Stimulated activated CD4-positive, alpha-beta T cell treated with anti-CD3 and anti-CD28 coated beads, Interleukin-4, amount 100 ng/mL, for 1 hour (primary cell): Measurements from ENCODE around the gene SPIN1.

Source experiments
- DNase-seq: peaks from one replicate; pipeline ENCODE4 v3.0.0-alpha.2; 2020

Gene SPIN1

DNA sequence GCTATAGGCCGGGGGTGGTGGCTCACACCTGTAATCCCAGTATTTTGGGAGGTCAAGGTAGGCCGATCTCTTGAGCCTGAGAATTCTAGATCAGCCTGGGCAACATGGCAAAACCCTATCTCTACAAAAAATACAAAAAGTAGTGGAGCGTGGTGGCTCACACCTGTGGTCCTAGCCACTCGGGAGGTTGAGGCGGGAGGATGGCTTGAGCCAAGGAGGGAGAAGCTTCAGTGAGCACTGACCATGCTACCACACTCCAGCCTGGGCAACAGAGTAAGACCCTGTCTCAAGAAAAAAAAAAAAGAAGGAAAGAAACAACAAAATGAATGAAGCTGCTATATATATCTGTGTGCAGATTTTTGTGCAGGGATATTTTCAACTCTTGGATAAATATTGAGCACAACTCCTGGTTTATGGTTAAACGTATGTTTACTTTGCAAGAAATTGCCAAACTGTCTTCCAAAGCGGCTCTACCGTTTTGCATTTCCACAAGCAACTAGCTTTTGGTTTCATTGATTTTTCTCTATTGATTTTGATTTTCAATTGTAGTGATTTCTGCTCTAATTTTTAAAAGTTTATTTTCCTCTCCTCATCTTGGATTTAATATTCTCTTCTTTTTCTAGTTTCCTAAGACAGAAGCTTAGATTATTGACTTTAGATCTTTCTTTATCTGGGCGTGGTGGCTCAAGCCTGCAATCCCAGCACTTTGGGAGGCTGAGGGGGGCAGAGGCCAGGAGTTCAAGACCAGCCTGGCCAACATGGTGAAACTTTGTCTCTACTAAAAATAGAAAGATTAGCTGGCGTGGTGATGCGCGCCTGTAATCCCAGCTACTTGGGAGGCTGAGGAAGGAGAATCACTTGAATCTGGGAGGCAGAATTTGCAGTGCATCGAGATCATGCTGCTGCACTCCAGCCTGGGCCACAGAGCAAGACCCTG lies 49.2 kb downstream of the SPIN1 start:
- no peak for DNase-seq

- no peak for DNase-seq
Observed at GRCh38 chr9:88438811-88439210, 50.6 kb downstream of the SPIN1 start.

DNA sequence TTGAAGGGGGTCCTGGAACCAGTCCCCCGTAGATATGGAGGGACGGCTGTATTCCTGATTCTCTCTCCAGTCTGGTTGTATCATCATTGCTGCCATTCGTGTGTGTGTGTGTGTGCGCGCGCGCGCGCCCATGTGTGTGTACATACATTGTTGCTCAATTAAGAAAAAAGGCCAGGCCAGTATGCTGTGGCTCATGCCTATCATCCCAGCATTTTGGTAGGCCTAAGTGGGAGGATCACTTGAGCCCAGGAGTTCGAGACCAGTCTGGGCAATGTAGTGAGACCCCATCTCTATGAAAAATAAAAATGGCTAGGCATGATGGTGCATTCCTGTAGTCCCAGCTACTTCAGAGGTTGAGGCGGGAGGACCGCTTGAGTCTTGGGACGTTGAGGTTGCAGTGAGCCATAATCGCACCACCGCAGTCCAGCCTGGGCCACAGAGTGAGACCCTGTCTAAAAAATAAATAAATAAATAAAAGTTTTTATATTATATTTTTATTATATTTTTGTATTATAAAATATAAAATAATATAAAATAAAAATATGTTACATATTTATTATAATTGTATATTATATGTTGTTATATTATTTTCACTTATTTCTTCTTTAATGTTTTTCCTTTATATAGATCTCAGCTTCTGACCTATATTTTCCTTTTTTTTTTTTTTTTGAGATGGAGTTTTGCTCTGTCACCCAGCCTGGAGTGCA lies 53.2 kb downstream of the SPIN1 start:
- DNase-seq = no peak

DNA sequence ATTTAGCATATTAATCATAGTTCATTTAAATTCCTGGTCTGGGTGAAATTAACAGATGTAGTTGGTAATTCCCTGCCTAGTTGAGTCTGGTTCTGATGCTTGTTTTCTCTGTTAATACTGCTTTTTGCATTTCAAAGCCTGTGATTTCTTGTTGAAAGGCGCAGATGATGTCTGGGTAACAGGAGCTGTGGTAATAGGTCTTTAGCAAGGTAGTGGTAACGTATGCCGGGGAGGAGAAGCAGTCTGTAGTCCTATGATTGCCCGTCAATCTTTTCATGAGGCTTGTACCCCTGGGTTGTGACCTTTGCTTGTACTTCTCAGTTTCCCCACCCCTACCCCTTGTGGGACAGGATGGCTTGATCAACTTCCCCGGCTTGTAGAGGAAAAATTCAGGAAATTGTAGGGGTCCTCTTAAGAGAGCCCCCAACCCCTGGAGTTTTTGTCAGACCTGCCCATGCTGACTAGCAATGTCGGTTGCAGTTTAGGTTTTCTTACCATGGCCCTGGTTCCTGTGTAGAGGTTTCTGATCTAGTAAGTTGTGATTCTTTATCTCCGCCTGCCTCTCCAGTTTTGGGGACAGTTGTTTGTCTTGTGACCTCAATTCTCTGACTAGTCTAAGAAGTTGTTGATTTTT lies 55.4 kb downstream of the SPIN1 start:
- DNase-seq = no peak

- no peak for DNase-seq
Observed at GRCh38 chr9:88446728-88447127, 58.5 kb downstream of the SPIN1 start.

DNA sequence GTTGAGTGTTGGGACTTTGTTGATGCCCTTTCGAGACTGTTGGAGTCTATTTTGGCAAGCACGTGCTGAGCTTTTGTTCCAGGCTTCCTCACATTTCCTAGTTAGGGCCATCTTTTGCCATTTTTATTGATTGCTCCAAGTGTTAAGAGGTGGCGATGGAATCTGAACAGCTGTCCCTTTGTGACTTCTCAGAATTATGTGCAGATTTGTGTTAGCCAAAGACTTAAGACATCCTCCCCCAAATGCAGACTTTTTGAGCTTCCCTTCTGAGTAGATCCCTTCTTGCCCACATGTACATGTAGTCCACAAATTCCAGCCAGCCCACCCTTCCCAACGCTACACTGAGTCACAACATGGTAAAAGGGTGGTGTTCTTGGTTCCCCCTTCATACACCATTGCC lies 59.2 kb downstream of the SPIN1 start:
- no peak for DNase-seq

DNA sequence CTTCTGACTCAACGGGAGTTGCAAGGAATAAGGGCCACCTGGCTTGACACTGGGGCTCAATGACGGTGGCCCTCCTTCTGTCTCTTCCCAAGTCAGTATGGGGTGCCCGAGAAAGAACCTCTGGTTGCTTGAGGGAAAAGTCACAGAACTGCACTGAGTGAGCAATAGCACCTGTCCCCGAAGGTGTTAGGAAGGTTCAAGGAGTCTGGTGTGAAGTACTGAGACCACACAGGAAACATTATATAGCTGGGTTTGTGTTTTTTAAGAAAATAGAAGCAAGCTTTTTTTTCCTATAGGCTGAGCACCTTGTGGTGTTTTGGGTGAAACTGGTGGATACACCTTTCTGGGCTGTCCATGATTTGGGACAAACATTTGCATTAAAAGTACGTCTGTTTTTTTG lies 62.9 kb downstream of the SPIN1 start:
- DNase-seq = no peak

- DNase-seq = no peak
Observed at GRCh38 chr9:88458716-88459465, 70.6 kb downstream of the SPIN1 start.

DNA sequence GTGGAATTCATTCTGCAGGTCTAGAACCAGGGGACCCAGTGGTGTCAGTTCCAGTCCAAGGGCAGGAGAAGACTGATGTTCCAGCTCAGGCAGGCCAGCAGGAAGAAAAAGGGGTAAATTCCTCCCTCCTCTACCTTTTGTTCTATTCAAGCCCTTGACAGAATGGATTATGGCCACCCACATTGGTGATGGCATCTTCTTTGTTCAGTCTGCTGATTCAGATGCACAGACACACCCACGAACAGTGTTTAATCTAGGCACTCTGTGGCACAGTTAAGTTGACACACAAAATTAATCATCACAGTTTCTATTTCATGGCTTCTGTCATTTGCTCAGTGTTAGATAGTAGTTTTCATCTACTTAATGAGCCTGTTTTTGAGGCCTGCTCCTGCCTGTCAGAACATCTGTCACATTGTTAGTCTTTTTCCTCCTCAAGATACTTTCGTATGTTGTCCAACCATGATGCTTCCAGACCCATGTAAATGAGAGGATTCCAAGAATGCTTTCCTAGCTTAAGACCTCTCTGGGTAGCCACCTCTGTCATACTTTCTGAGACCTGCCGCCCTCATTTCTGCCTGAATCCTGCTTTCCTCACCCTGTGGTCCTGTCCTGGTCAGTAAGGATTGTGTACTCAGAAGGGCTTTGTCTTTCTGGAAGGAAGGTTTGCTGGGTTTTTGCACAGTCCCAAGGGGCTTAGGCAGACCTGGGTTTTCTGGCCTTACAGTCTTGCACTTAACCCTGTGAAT lies 72.5 kb downstream of the SPIN1 start:
- DNase-seq = no peak

- DNase-seq = no peak
Observed at GRCh38 chr9:88462191-88462590, 73.9 kb downstream of the SPIN1 start.

GRCh38 chr9:88464851-88465250 lies 76.6 kb downstream of the SPIN1 start:
- DNase-seq = no peak

DNA sequence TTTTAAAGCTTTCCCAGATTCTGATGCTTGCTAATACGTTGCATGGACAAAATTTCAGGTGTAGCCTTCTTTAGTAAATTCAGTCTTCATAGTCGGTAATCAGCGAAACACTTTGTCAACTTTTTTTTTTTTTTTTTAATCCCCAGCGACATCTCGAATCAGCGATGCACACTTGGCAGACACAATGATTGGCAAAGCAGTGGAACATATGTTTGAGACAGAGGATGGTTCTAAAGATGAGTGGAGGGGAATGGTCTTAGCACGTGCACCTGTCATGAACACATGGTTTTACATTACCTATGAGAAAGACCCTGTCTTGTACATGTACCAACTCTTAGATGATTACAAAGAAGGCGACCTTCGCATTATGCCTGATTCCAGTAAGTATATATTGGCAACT lies 80.0 kb downstream of the SPIN1 start:
- no peak for DNase-seq

DNA sequence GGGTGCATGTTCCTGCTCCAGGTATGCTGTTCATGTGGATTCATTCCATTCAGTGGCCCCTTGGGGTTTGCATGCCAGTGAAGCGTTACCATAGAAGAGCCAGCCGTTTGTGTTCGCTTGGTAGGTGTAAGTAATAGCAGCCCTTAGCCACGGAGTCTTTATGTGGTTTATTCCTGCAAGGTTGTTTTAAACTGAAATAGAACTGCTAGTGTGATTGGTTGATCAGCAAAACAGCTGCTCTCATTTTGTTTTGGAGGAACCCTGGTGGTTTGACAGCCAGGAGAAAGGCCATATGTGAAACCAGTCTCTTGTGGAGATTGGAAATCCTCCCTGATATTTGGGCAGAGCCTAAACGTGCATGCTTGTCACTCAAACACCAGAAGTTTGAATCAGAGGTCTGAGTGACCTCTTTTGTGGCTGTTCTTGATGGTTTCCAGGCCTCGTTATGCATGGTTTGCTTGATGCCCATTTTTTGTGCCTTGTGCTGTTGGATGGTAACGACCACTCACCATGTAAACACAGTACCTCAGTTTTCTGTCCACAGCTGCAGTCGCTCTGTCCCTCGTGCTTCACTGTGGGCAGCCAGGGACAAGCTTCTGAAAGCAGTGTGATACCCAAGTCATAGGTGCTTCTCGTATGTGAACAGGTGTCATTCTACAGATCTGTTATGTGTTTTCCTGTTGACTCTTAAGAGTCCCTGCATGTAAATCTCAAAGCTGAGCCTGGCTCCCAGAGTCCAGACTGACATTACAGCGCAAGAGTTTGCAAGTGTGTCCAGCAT lies 88.4 kb downstream of the SPIN1 start:
- DNase-seq = no peak

- DNase-seq = no peak
Observed at GRCh38 chr9:88477300-88477751, 89.1 kb downstream of the SPIN1 start.

GRCh38 chr9:88478246-88478645 lies 90.0 kb downstream of the SPIN1 start:
- DNase-seq = no peak

GRCh38 chr9:88481933-88482332 lies 93.7 kb downstream of the SPIN1 start:
- DNase-seq = no peak

DNA sequence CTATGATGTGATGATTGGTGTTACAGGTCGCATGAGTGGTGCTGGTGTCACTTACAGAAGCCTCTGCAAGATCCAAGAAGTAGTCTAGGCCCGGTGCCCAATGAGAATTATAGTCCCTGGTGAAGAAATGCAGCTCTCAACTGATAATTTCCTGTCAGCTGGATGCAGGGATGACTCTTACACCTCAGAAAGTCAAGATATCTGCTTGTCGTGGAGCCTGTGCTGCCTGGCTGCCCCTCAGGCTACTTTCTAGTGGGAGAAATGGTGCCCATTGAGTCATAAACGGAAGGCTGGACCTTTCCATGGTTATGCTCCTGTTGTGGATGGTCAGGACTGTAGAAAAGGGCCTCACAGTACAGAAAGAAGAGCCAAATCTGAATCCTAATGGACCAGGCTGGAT lies 99.9 kb downstream of the SPIN1 start:
- no peak for DNase-seq

DNA sequence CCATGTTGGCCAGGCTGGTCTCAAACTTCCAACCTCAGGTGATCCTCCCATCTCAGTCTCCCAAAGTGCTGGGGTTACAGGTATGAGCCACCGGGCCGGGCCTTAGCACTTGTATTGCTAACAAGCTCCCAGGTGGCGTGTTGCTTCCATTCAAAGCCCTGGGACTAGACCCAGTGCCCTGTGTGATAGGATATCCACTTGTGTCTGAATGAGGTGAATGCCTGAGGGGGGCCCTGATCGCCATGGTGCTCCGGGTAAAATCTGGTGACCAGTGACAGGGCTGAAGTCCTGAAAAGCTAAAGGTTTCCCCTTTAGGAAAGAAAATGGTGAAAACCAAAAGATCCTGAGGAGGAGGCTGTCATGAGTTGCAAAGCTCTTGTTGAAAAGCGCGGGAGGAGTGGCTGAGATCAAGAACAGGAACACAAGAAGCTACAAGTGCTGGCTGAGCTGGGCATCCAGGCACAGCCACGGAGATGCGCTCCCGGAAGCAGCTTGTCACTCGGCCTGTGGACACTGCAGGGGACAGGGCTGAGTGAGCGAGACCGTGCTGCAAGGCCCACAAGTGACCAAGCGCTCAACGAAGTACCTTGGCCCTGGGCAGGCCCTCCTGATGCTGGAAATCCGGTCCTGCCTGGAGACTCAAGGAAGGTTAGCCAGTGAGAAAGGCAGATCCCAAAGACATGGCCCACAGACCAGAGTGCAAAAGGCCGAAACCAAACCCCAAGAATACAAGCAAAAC lies 106.9 kb downstream of the SPIN1 start:
- DNase-seq = no peak

DNA sequence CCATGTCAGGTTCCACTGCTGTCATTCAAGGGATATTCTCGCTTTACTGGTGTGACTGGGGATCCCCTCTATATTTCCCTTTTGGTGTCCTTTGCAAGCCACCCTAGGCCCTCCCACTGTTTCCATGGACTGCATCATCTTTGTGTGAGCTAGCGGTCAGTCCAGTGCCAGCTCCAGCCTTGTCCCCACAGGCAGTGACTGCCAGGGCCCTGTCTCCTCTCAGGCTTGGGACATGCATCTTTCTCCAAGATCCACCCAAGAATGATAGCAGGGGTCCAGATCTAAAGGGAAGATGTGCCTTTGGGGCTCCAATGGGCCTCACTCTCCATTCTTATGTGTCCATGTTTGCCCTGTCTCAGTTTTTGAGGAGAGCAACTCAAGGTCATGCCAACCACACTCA lies 109.0 kb downstream of the SPIN1 start:
- no peak for DNase-seq

DNA sequence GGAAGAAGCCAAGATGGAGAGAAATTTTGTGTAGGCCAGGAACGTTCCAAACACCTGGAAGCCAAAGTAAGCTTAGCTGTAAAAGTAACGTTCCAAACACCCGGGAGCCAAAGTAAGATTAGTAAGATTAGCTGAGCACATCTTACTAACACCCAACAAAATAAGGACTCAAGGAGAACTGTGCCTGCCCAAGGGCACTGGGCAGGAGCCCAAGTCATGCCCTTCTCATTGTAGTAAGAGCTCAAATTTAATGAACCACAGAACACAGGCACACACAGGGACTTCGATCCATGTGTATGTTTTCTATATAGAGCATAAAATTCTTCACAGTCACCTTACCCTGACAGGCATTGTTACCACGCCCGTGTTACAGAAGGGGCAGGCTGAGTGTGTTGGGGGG lies 110.6 kb downstream of the SPIN1 start:
- DNase-seq = no peak

DNA sequence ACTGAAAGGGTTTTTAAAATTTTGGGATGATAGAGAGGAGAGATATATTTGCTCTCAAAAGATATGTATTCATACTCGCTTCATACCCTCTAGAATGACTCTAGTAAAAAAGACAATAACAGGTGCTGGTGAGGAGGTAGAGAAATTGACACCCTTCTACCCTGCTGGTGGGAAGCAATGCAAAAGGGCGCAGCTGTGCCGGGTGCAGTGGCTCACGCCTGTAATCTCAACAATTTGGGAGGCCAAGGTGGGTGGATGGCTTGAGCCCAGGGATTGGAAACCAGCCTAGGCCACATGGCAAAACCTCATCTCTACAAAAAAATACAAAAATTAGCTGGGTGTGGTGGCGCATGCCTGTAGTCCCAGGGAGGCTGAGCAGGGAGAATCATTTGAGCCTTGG lies 112.8 kb downstream of the SPIN1 start:
- no peak for DNase-seq
